Fibroblast of skin of right quadriceps (primary cell): ENCODE measurements around the gene LDLRAD4.

ENCODE experiments used
- DNase-seq: peaks from one replicate; pipeline ENCODE4 v3.0.0-alpha.2; 2013

Gene LDLRAD4

DNA sequence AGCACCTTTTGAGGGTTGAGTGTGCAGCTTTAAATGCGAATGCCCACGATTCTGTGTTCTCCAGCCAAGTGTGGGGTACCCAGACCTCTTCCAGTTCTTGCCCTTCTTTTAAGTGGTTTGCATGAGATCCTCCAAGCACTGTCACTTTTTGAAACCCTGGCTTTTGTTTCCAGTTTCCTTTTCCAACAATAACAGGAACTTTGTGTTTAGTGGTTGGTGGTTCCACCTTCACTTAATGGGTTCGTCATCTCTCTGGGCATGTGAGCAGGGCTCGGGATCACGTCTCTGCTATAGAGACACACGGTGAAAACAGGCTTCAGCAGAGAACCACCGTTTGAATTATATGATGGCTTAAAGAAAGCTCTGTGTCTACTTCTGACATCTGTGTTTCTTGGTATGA is 197.6 kb downstream of the LDLRAD4 start:
- no peak for DNase-seq

- DNase-seq = no peak
Observed at GRCh38 chr18:13416848-13417247, 198.3 kb downstream of the LDLRAD4 start.

DNA sequence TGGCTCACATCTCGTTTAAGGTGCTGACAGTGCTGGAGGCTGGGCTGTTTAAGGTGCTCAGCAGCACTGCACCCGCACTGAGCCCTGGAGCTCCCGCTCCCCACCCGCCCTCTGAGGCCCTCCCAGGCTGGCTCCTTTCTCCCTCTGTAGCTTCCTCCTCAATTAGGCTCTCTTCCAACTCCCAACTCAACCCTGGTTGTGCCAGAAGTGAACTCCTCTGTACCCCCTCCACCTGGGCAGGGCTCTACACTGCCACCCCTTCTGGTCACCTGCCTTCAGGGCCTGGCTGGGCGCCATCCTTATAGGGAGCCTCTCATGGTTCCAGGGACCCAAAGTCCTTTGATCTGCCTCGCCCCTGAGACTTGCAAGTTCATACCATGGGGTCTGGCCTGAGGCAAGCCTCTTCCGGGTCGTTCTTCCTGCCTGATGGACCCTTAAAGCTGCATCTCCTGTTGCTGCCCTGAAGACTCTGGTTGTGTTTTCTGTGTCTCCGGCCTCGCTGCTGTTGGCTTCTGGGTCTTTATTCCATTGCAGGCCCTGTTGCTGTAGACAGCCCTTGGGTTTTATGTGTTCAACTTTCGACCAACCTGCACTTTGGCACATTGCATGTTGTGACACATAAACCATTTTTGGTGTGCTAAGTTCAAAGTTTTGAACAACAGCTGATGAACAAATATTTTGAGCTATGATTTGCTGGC is 199.6 kb downstream of the LDLRAD4 start:
- DNase-seq = no peak

GRCh38 chr18:13420969-13421686 is 202.6 kb downstream of the LDLRAD4 start:
- no peak for DNase-seq

- no peak for DNase-seq
Observed at GRCh38 chr18:13422541-13423147, 204.1 kb downstream of the LDLRAD4 start.

DNA sequence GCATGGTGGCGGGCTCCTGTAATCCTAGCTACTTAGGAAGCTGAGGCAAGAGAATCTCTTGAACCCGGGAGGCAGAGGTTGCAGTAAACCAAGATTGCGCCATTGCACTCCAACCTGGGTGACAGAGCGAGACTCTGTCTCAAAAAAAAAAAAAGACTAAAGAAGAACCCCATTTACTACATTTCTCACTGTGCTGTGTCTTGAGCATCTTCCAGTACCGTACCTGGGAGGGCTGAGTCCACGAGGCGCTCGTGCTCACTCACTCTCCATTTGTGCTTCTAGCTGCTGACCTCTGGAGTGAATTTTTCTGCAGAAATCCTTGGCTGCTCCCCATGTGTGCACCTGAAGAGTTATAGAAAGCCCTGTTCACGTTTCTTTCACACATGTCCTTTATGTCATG is 204.8 kb downstream of the LDLRAD4 start:
- DNase-seq = no peak

- DNase-seq = no peak
Observed at GRCh38 chr18:13424363-13424762, 205.8 kb downstream of the LDLRAD4 start.

DNA sequence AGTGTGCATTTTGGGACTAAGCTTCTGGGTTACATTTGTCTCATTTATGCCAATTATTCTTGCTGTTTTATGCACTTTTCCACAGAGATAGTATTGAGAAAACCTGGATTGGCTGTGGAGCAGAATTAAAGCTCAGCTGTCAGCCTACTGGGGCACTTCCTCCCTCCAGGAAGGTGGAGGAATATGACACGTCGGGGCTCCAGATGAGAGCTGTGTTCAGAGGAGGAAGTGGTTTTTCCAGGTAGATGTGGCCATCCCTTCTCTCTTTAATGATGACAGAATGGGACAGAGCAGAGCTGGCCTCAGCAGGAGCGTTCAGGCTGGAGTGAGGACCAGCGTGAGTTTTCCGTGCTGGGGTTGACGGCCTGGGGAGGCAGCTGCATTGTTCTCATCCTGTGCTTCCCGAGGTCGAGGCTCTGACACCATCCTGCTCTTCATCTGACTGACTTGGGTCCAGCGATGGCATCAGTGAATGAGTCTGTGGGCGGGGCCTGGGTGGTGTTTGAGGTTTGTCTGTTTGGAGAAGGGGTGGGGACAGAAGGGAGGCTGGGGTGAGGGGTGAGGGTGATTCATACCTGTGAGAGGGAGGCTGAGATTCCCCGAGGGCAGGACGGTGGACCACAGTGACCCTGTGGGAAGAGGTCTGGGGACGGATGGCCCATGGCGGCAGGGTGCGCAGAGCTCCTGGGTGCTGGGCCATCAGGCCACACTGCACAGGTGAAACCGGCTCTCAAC is 207.0 kb downstream of the LDLRAD4 start:
- DNase-seq = no peak

GRCh38 chr18:13427354-13427753 is 208.8 kb downstream of the LDLRAD4 start:
- DNase-seq = no peak

GRCh38 chr18:13428319-13428718 is 209.8 kb downstream of the LDLRAD4 start:
- no peak for DNase-seq

DNA sequence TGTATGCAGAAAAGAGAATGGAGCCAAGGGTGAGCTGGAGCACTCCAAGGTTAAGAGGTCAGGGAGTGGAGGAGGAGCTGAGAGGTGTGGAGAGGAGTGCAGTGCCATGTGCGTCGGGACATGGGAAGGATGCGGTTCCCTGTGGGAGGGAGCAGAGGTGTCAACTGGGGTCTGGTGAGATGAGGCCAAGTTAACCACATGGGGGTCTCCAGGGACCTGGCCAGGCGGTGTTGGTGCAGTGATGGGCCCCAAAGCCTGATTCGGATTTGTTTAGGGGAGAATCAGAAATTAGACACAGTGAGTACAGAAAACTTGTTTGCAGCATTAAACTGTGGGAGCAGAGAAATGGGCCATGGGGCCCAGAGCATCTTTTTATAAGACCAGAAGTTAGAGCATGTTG is 210.5 kb downstream of the LDLRAD4 start:
- no peak for DNase-seq

GRCh38 chr18:13429884-13430510 is 211.4 kb downstream of the LDLRAD4 start:
- DNase-seq = no peak

DNA sequence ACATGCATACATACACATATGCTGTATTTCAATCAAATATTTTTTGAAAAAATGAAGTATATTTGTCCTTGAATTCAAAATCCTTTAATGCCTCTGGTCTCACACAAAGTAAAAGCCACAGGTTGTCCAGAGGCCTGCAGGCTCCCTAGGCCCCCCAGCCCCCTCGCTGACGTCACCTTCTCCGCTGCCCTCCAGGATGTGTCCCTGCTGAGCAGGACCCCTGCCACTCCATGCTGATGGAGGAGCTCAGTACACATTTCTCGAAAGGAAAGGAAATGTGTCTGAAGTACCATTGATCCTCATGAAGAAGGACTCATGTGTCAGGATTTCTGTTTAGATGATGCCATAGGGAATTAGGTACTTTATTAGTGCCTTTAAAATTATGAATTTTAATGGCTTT is 212.1 kb downstream of the LDLRAD4 start:
- DNase-seq = no peak

GRCh38 chr18:13431886-13432285 is 213.3 kb downstream of the LDLRAD4 start:
- no peak for DNase-seq

- DNase-seq = no peak
Observed at GRCh38 chr18:13433125-13433524, 214.6 kb downstream of the LDLRAD4 start.

DNA sequence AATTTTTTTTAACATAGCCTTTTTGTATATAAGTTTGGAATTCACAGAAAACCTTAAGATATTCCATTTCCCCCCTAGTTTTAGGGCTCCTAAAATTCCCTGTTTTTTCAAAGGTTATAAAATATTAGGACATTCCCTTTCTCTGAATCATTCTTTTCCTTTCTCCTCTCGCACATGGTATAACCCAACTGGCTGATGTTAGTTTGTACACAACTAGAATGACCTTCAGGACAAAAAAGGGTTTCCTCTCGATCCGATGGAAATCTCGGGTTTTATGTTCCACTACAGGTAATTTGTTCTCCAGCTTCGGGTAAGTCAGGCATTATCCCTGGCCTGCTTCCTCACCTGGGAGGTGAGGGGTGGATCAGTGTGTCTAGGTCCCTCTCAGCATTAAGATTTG is 215.1 kb downstream of the LDLRAD4 start:
- DNase-seq = peak; percentile 17

- no peak for DNase-seq
Observed at GRCh38 chr18:13434854-13435253, 216.3 kb downstream of the LDLRAD4 start.

DNA sequence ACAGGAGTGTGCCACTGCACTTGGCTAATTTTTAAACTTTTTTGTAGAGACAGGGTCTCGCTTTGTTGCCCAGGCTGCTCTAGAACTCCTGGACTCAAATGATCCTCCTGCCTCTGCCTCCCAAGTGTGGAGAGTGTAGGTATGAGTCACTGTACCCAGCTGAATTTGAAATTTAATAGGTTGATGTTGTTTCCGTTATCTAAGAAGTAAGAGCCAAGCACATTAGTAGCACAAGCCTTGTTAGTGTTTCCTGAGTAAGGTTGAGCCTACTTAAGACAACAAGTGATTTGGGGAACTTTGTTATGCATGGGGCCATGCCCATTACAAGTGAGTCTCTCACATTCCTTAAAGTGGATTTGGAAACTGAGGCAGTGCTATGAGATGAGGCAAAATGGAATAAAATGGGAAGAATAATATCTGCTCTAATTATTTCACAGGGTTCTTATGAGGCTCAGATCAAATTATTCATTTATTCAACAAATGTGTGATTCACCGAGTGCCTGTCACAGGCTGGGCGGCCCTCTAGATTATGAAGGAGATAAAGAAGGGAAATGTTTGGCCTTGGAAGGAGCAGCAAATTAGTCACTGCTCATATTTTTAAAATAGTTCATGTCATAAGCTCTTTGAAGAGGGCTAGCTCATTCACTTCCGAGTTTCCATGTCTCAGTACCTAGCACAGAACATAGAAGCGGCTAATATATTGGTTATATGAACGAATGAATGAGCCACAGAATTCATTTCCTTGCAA is 217.2 kb downstream of the LDLRAD4 start:
- peak; percentile 76 for DNase-seq

DNA sequence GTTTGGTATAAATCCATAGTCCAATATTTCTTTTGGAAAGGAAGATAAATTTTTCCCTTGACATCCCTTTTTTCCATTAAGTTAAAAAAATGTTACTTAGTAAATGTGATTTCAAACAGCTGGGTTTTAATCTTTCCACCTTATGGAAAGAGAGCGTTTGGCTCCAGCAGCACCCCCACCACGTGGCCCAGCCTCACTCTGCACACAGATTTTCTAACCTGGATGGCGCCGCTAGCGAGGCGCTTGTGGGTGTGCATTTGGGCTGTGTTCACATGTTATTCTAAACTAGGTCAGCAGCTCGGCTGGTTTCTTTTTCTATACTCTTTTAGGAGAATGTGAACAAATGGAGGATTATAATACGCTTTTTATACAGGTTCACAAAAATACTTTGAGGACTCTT is 218.0 kb downstream of the LDLRAD4 start:
- no peak for DNase-seq

DNA sequence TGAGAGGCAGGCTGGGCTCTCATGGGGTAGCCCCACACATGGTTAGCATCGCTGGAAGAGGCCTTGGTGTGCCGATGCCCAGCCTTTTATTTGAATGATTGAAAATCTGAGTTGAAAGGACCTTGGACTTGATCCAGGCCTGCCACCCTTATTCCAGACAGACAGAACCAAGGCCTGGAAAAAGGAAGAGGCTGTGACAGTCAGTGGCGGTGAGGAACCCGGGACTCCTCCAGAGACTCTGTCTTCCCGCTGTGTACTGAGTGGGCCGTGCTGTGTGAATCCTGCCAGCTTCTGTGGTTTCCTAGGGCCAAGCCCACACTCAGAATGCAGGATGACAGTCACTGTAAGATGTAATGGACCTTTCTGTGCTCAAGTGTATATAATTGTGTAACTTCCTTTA is 218.5 kb downstream of the LDLRAD4 start:
- no peak for DNase-seq

GRCh38 chr18:13437796-13438506 is 219.4 kb downstream of the LDLRAD4 start:
- no peak for DNase-seq
